ENCODE results near the gene IRX4. TPM values are rescaled to one million over a fixed set of nuclear protein-coding genes. Genes with fewer than 3 reads are reported as not detected.

IRX4 gene
- total RNA-seq, 2 donors from 2014 or later, result not detected

DNA sequence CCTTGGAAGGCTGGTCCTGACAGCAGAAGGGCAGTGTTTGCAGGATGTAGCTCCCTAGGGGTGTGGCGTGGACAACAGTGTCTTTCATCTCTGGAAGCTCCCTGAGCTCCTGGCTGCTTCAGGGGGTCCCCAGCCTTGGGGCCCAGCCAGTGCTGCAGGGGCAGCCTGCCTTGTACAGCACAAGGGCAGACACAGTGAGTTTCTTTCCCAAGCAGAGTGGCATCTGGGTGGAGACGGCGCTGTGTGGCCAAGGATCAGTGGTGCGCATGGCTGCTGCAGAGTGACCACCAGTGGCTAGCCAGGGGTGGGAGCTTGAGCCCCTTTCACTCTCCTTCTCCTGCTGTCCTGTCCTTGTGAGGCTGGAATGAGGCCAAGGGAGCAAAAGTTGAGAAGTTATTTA, 7.6 kb upstream of the IRX4 start:
- H3K9me3 ChIP-seq, result no peaks in the 10 kb centered on the region
- H3K27me3 ChIP-seq, result peaks cover 0 to 4% of the 10 kb centered on the region in 2 donors
- no peak overlapping the region for H3K4me3 ChIP-seq
- H3K36me3 ChIP-seq (replicated peaks in 1 of 2; ENCODE audit: insufficient read depth in 1 of 2, low read depth in 2 of 2), result no peaks in the 10 kb centered on the region
- ATAC-seq (no peak), DNase-seq (no peak)
- intact Hi-C loops (cut with DNase I), result no loop called here
- H3K4me1 ChIP-seq, result peaks cover 5% of the 10 kb centered on the region
- 67 to 100% methylated on average over 1 to 4 of the region's 4 CpGs for WGBS, 2 donors
- H3K27ac ChIP-seq, result no peak overlapping the region
- no peak for TF ChIP-seq POLR2A (IDR thresholded peaks at IDR 0.05)
- TF ChIP-seq, protein P1, sequence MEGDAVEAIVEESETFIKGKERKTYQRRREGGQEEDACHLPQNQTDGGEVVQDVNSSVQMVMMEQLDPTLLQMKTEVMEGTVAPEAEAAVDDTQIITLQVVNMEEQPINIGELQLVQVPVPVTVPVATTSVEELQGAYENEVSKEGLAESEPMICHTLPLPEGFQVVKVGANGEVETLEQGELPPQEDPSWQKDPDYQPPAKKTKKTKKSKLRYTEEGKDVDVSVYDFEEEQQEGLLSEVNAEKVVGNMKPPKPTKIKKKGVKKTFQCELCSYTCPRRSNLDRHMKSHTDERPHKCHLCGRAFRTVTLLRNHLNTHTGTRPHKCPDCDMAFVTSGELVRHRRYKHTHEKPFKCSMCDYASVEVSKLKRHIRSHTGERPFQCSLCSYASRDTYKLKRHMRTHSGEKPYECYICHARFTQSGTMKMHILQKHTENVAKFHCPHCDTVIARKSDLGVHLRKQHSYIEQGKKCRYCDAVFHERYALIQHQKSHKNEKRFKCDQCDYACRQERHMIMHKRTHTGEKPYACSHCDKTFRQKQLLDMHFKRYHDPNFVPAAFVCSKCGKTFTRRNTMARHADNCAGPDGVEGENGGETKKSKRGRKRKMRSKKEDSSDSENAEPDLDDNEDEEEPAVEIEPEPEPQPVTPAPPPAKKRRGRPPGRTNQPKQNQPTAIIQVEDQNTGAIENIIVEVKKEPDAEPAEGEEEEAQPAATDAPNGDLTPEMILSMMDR (IDR thresholded peaks at IDR 0.05), result no peak

DNA sequence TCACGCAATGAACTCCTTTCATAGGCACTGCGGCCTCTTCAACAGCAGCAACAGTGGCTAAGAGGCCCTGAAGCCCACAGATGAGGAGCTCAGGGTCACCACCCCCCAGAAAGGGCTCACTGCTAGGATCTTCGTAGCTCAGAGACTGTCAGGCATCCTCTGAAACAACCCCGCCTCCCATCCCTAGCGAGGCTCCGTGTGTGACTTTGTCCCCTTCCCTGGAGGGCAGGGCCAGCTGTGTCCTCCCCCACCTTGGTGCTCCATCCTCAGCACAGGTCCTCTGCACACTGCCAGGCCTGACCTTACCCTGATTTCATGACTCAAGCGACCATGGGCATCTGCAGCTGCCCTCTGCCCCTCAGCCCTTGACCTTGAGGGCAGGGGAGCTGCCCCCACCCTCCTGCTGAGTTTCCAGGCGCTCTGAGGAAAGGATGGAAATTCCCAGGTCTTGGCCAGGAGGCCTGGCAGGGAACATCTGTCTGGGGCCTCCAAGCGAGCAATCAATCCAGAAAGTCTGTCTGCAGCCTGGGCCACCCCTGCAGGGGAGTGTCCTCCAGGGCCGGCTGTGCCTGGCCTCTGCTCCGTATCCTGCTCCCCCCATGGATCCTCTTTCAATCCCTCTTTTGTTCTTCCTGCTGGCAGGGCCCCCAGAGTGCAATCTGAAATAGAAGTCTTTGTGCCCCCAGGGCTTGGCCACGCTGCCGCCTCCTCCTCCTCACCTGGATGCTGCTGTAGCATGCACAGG, 6.8 kb upstream of the IRX4 start:
- no peak overlapping the region for H3K27ac ChIP-seq
- no peak for TF ChIP-seq POLR2A (IDR thresholded peaks at IDR 0.05)
- TF ChIP-seq, protein P1 (IDR thresholded peaks at IDR 0.05), result no peak
- peaks cover 5% of the 10 kb centered on the region for H3K4me1 ChIP-seq
- DNase-seq, result no peak
- no peak for ATAC-seq
- intact Hi-C loops (cut with DNase I), result no loop called here
- H3K4me3 ChIP-seq, result no peak overlapping the region
- WGBS, 2 donors, result 38 to 41% methylated on average over 13 of the region's 13 CpGs
- H3K9me3 ChIP-seq, result no peaks in the 10 kb centered on the region
- H3K27me3 ChIP-seq, result peaks cover 0 to 4% of the 10 kb centered on the region in 2 donors
- no peaks in the 10 kb centered on the region for H3K36me3 ChIP-seq (replicated peaks in 1 of 2; ENCODE audit: insufficient read depth in 1 of 2, low read depth in 2 of 2)

DNA sequence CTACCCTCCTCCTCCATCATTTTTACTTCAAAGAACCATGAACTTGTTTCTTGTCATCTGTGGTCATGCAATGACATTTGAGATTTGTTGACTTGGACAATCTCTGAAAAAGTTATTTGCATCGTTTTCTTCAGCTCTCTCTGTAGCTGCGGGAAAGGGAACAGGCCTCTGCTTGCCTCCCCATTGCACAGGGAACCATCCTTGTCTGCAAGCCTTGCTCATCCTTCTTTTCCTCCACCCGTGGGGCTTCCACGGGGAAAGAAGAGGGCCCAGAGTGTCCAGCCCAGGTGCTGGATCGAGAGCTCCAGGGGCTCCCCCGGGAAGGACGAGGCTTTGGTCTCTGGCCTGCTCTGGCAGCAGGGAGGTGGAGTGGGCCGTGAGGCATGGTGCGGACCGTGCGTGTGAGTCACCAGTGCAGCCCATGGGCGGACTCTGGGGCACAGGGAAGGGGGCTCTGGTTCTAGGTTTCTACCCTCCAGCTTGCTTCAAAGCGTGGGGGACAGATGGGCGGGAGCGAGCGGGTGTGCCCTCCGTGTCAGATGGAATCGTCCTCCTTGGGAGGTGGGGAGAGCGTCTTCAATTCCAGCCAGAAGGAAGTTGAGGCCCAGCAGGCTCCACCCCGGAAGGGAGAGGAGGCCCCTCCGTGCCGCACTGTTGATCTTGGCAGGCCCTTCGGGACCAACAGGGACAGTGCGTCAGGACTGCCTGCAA, 6.0 kb upstream of the IRX4 start:
- Histone ChIP-seq H3K4me1 (peaks cover 11% of the 10 kb centered on the region), H3K36me3 (replicated peaks in 1 of 2; ENCODE audit: insufficient read depth in 1 of 2, low read depth in 2 of 2) (no peaks in the 10 kb centered on the region), H3K27me3 (peaks cover 0 to 6% of the 10 kb centered on the region in 2 donors), H3K27ac (no peak overlapping the region), H3K9me3 (no peaks in the 10 kb centered on the region), H3K4me3 (no peak overlapping the region)
- WGBS, 2 donors, result 44 to 46% methylated on average over 8 to 17 of the region's 24 CpGs
- TF ChIP-seq, protein P1 (IDR thresholded peaks at IDR 0.05), result no peak
- no peak for TF ChIP-seq POLR2A (IDR thresholded peaks at IDR 0.05)
- no peak for ATAC-seq
- no peak for DNase-seq
- intact Hi-C loops (cut with DNase I), result no loop called here

DNA sequence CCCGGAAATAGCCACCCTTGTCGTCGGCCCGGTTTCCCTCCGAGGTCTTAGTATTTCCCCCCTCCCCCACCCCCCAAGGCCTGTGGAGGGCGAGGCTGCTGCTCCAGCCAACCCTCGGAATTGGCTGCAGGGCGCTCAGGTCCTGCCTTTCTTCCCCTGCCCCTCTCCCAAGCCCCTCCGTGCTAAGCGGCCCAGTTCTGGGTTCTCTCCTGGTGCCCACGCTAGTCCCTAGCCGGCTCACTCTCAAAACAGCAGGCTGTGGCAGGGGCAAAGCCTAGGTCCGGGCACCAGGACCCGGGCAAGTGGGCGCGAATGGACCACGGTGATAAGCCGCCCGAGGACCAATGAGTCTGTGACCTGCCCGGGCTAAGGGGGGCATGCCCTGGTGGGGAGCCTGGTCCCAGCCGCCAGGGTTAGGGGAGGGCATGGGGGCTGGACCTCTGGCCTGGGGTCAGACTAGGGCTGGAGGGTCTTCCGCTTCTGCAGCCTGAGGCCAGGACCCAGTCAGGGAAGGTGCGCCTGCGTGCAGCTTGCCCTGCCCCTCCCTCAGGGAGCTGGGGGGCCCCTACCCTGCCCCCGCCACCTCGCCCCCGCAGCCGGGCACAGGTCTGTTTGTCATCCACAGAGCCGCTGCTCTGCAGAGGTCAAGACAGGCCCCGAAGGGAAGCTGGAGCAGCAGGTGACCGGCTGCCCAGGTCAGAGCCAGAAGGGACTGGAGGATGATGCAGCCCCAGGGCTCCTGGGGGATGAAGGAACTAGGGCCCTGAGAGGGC, 5.0 kb upstream of the IRX4 start:
- intact Hi-C loops (cut with DNase I), result no loop called here
- Histone ChIP-seq H3K36me3 (replicated peaks in 1 of 2; ENCODE audit: insufficient read depth in 1 of 2, low read depth in 2 of 2) (no peaks in the 10 kb centered on the region), H3K27me3 (peaks cover 0 to 15% of the 10 kb centered on the region in 2 donors), H3K4me3 (no peak overlapping the region), H3K27ac (no peak overlapping the region), H3K4me1 (peaks cover 20% of the 10 kb centered on the region), H3K9me3 (no peaks in the 10 kb centered on the region)
- TF ChIP-seq, protein P1 (IDR thresholded peaks at IDR 0.05), result no peak
- TF ChIP-seq POLR2A (IDR thresholded peaks at IDR 0.05), result no peak
- ATAC-seq, result no peak
- DNase-seq, result no peak
- 0 to 10% methylated on average over 1 to 29 of the region's 31 CpGs for WGBS, 2 donors
